ENCODE measurements around the gene ALOX15. TPM values are rescaled to one million over a fixed set of nuclear protein-coding genes. Genes with fewer than 3 reads are reported as not detected.

Gene ALOX15
- total and polyA plus RNA-seq, 7 donors: 0.28 to 0.81 (median 0.60) TPM; not detected in 2

- Histone ChIP-seq H3K36me3 (no peaks in the 10 kb centered on the region), H3K4me3 (no peak overlapping the region), H3K4me1 (peaks cover 0 to 5% (median 4%) of the 10 kb centered on the region in 4 donors), H3K27ac (no peak overlapping the region), H3K9me3 (no peaks in the 10 kb centered on the region), H3K27me3 (peaks cover 9 to 48% (median 30%) of the 10 kb centered on the region in 3 donors)
- WGBS, 2 donors: 59 to 66% methylated on average over 12 of the region's 12 CpGs
- intact Hi-C loops (cut with DNase I): no loop called here
- TF ChIP-seq CTCF (IDR thresholded peaks at IDR 0.05): no peak
- TF ChIP-seq POLR2AphosphoS5 (IDR thresholded peaks at IDR 0.05): no peak
- no peak for DNase-seq
Observed at GRCh38 chr17:4636474-4637100, 4.9 kb downstream of the ALOX15 start.

GRCh38 chr17:4635823-4636375 lies 5.6 kb downstream of the ALOX15 start:
- 11 to 12% methylated on average over 10 of the region's 10 CpGs for WGBS, 2 donors

GRCh38 chr17:4634976-4635375 lies 6.5 kb downstream of the ALOX15 start:
- Histone ChIP-seq H3K27ac (no peak overlapping the region), H3K36me3 (no peaks in the 10 kb centered on the region), H3K4me1 (no peaks in the 10 kb centered on the region), H3K9me3 (no peaks in the 10 kb centered on the region), H3K27me3 (peaks cover 4 to 47% (median 25%) of the 10 kb centered on the region in 3 donors), H3K4me3 (no peak overlapping the region)
- WGBS, 2 donors: 68 to 80% methylated on average over 4 of the region's 4 CpGs
- intact Hi-C loops (cut with DNase I): no loop called here
- TF ChIP-seq CTCF (IDR thresholded peaks at IDR 0.05): no peak
- TF ChIP-seq POLR2A (IDR thresholded peaks at IDR 0.05): no peak
- TF ChIP-seq EP300 (IDR thresholded peaks at IDR 0.05): no peak
- TF ChIP-seq POLR2AphosphoS5 (IDR thresholded peaks at IDR 0.05): no peak
- no peak for DNase-seq

More at GRCh38 chr17:4635823-4636375, 5.6 kb downstream of the ALOX15 start:
- intact Hi-C loops (cut with DNase I): no loop called here
- Histone ChIP-seq H3K4me3 (no peak overlapping the region), H3K9me3 (no peaks in the 10 kb centered on the region), H3K27me3 (peaks cover 4 to 42% (median 25%) of the 10 kb centered on the region in 3 donors), H3K27ac (no peak overlapping the region), H3K36me3 (no peaks in the 10 kb centered on the region), H3K4me1 (no peaks in the 10 kb centered on the region)
- TF ChIP-seq POLR2A (IDR thresholded peaks at IDR 0.05): no peak
- TF ChIP-seq CTCF (IDR thresholded peaks at IDR 0.05): no peak
- no peak for TF ChIP-seq EP300 (IDR thresholded peaks at IDR 0.05)
- no peak for TF ChIP-seq POLR2AphosphoS5 (IDR thresholded peaks at IDR 0.05)
- no peak for DNase-seq

GRCh38 chr17:4633643-4634042 lies 7.8 kb downstream of the ALOX15 start:
- Histone ChIP-seq H3K4me1 (no peaks in the 10 kb centered on the region), H3K9me3 (no peaks in the 10 kb centered on the region), H3K27ac (no peak overlapping the region), H3K4me3 (no peak overlapping the region), H3K27me3 (peaks cover under 1 to 39% (median 17%) of the 10 kb centered on the region in 3 donors), H3K36me3 (no peaks in the 10 kb centered on the region)
- intact Hi-C loops (cut with DNase I): no loop called here
- TF ChIP-seq EP300 (IDR thresholded peaks at IDR 0.05): no peak
- TF ChIP-seq POLR2A (IDR thresholded peaks at IDR 0.05): no peak
- TF ChIP-seq CTCF (IDR thresholded peaks at IDR 0.05): no peak
- no peak for TF ChIP-seq POLR2AphosphoS5 (IDR thresholded peaks at IDR 0.05)
- 90 to 97% methylated on average over 2 of the region's 2 CpGs for WGBS, 2 donors
- DNase-seq: no peak
